GM18909 (cell line): Measurements from ENCODE around the gene MTTP.

Experiments
- ATAC-seq: cut with Tn5 transposase; IDR thresholded peaks from one replicate; pipeline ENCODE4 v1.9.1; 2021; ENCODE audit warnings: mild to moderate bottlenecking; ENCODE audit not compliant: unreplicated experiment, poor library complexity

MTTP gene

DNA sequence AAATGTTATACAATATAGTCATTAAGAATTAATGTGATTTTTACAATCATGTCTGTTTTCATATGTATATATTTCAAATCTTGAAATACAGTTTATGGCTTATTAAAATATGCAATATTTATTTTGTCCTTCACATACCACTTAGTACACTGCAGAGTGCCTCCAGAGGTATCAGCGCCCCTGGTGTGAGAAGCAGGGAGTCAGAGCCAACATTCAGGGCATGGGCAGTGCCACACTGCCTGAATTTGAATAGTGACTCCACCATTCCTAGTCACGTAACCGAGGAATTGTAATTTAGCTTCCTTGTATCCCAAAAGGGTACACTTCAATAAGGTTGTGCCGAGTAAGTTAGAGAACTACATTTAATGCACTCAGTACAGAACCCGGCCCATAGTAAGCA lies 87.3 kb downstream of the MTTP start:
- ATAC-seq, result no peak

GRCh38 chr4:99664716-99665115 lies 90.1 kb downstream of the MTTP start:
- no peak for ATAC-seq

- no peak for ATAC-seq
Measured at GRCh38 chr4:99665983-99666382, 91.4 kb downstream of the MTTP start.

GRCh38 chr4:99668472-99668871 lies 93.8 kb downstream of the MTTP start:
- ATAC-seq, result no peak

GRCh38 chr4:99669084-99669483 lies 94.5 kb downstream of the MTTP start:
- no peak for ATAC-seq

DNA sequence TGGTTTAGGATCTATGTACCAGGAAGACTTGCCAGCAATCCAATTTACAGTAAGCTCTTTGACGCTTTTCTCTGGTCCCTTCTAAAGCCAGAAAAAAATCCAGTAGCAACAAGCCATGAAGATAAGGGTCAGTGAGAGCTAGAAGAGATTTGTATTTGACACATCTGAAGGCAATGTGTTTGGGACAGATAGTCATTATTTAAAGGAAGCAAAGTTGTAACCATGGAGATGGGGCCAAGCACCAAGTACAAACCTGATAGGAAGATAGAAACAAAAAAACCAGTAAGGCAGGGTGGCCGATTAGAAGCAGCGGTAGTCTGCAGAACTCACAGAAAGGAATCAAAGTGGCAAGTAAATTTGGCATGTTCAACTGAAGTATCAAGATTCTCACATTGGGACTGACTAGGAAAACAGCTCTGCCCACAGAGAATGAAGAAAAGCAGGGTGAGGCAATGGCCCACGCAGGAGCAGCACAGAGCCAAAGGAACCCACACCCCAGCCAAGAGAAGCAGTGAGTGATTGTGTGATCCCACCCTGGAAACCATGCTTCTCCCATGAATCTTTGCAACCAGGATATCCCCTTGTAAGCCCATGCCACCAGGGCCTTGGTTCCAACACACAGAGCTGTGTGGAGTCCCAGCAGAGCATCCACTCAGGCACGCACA lies 95.9 kb downstream of the MTTP start:
- no peak for ATAC-seq
